Measurements from ENCODE around the gene CD276. TPM values are rescaled to one million over a fixed set of nuclear protein-coding genes. Genes with fewer than 3 reads are reported as not detected.
A peak's percentile ranks its signal among the peaks of the same experiment; 100 is the strongest.

Gene CD276
- total RNA-seq, 2 donors from 2014 or later = 24.6 to 59.7 TPM

DNA sequence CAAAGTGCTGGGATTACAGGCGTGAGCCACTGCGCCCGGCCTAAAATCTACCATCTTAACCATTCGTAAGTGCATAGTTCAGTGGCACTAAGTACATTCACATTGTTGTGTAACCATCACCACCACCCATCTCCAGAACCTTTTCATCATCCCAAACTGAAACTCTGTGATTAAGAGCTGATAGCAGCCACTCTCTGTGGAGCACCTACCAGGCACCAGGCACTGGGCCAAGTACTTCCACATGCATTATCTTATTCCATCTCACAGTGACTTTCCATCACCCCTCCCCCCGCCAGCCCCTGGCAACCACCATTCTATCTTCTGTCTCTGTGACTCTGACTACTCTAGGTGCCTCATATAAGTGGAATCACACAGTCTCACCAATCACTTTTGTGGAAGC is 71.3 kb downstream of the CD276 start:
- DNase-seq = peak in 1 of 4 donors; percentile 14
- no peak for ATAC-seq
- Histone ChIP-seq H3K27ac (no peak overlapping the region), H3K4me1 (peaks cover 9% of the 10 kb centered on the region), H3K36me3 (replicated peaks in 1 of 2; ENCODE audit: insufficient read depth in 1 of 2, low read depth in 2 of 2) (no peaks in the 10 kb centered on the region), H3K27me3 (peaks cover 0 to 8% of the 10 kb centered on the region in 2 donors), H3K9me3 (no peaks in the 10 kb centered on the region), H3K4me3 (no peak overlapping the region)
- TF ChIP-seq POLR2A (IDR thresholded peaks at IDR 0.05) = no peak
- TF ChIP-seq, protein P1, sequence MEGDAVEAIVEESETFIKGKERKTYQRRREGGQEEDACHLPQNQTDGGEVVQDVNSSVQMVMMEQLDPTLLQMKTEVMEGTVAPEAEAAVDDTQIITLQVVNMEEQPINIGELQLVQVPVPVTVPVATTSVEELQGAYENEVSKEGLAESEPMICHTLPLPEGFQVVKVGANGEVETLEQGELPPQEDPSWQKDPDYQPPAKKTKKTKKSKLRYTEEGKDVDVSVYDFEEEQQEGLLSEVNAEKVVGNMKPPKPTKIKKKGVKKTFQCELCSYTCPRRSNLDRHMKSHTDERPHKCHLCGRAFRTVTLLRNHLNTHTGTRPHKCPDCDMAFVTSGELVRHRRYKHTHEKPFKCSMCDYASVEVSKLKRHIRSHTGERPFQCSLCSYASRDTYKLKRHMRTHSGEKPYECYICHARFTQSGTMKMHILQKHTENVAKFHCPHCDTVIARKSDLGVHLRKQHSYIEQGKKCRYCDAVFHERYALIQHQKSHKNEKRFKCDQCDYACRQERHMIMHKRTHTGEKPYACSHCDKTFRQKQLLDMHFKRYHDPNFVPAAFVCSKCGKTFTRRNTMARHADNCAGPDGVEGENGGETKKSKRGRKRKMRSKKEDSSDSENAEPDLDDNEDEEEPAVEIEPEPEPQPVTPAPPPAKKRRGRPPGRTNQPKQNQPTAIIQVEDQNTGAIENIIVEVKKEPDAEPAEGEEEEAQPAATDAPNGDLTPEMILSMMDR (IDR thresholded peaks at IDR 0.05) = no peak
- WGBS, 2 donors = 83 to 86% methylated on average over 5 of the region's 5 CpGs
- intact Hi-C loops (cut with DNase I) = no loop called here

DNA sequence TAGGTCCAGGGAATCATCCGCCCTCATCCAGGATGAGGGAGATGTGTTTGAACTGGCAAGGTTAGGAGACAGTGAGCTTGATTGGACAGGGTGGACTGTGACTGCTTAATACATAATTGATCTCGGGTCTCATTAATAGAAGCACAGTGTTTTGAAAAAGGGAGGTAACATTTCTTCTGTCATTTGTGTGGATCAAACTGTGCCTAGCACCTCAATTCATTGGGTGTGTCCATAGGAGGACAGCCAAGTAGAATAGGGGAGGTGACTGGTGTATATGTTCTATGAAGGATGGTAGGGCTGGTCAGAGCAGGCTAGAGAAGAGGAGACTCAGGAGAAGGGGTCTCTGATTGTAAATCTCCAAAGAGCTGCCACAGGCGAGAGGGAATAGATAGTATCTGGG is 71.8 kb downstream of the CD276 start:
- H3K27ac ChIP-seq = no peak overlapping the region
- peaks cover 0 to 8% of the 10 kb centered on the region in 2 donors for H3K27me3 ChIP-seq
- WGBS, 2 donors = 79 to 80% methylated on average over 3 of the region's 3 CpGs
- intact Hi-C loops (cut with DNase I) = no loop called here
- H3K9me3 ChIP-seq = no peaks in the 10 kb centered on the region
- DNase-seq = no peak
- TF ChIP-seq, protein P1 (IDR thresholded peaks at IDR 0.05) = no peak
- TF ChIP-seq POLR2A (IDR thresholded peaks at IDR 0.05) = no peak
- H3K4me1 ChIP-seq = peaks cover 9% of the 10 kb centered on the region
- H3K36me3 ChIP-seq (replicated peaks in 1 of 2; ENCODE audit: insufficient read depth in 1 of 2, low read depth in 2 of 2) = no peaks in the 10 kb centered on the region
- ATAC-seq = no peak
- no peak overlapping the region for H3K4me3 ChIP-seq

DNA sequence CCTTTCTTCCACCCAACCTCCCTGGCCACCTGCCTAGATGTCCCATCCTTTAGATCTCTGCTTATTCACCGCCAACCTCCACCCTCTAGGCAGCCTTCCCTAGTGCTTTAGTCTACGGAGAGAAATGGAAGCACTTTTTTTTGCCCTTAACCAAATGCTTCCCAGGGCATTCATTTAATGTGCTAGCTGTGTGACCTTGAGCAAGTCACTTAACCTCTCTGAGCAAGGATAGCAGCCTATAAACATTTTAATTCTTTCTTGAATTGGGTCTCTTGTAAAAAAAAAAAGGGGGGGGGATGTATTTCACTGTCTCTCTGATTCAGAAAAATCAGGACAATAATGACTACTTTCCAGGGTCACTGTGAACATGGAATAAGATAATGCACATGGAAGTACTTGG is 72.2 kb downstream of the CD276 start:
- Histone ChIP-seq H3K9me3 (no peaks in the 10 kb centered on the region), H3K27ac (no peak overlapping the region), H3K36me3 (replicated peaks in 1 of 2; ENCODE audit: insufficient read depth in 1 of 2, low read depth in 2 of 2) (no peaks in the 10 kb centered on the region), H3K4me3 (no peak overlapping the region), H3K27me3 (peaks cover 0 to 8% of the 10 kb centered on the region in 2 donors), H3K4me1 (peaks cover 9% of the 10 kb centered on the region)
- DNase-seq = no peak
- WGBS, 2 donors = 58 to 62% methylated on average over 2 of the region's 2 CpGs
- no peak for ATAC-seq
- no peak for TF ChIP-seq POLR2A (IDR thresholded peaks at IDR 0.05)
- TF ChIP-seq, protein P1 (IDR thresholded peaks at IDR 0.05) = no peak
- intact Hi-C loops (cut with DNase I) = no loop called here

- ATAC-seq = no peak
- intact Hi-C loops (cut with DNase I) = no loop called here
- peaks cover 0 to 6% of the 10 kb centered on the region in 2 donors for H3K27me3 ChIP-seq
Measured at GRCh38 chr15:73756947-73757513, 72.8 kb downstream of the CD276 start.

More at GRCh38 chr15:73756947-73757513, 72.8 kb downstream of the CD276 start:
- H3K4me3 ChIP-seq = no peak overlapping the region
- peaks cover 7% of the 10 kb centered on the region for H3K4me1 ChIP-seq
- 33 to 38% methylated on average over 3 of the region's 3 CpGs for WGBS, 2 donors
- no peaks in the 10 kb centered on the region for H3K9me3 ChIP-seq
- TF ChIP-seq, protein P1 (IDR thresholded peaks at IDR 0.05) = no peak
- no peak for TF ChIP-seq POLR2A (IDR thresholded peaks at IDR 0.05)
- no peaks in the 10 kb centered on the region for H3K36me3 ChIP-seq (replicated peaks in 1 of 2; ENCODE audit: insufficient read depth in 1 of 2, low read depth in 2 of 2)
- no peak for DNase-seq
- H3K27ac ChIP-seq = no peak overlapping the region
